GM18520 (cell line): ENCODE data around the gene RNASEH1.
"Not testable (repeated sequence)": the region's sequence is repeated elsewhere in the genome, so short reads cannot be mapped to it uniquely, and the experiment has no call there.

ENCODE experiments used
- ATAC-seq: cut with Tn5 transposase; IDR thresholded peaks from one replicate; pipeline ENCODE4 v1.9.1; 2021; ENCODE audit not compliant: unreplicated experiment

The RNASEH1 gene

DNA sequence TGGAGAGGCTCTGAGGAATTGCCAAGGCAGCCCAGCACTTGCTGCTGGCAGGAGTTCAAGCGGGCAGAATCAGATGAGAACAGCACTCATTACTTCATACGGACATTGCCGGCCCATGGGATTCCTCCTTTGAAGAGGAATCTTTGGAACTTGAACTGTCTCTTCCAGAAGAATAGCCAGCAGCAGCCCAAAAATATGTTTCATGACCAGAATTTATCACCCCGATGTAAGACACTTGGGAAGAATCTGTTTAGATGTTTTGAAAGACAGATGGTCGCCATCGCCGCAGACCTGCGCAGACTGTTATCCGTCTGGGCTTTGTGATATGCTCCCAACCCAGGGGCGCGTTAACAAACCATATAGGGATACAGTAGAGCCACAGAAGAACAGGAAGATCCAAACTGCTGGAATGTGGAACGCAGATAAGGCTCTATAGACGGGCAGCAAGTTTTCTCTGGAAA lies 35.1 kb downstream of the RNASEH1 start:
- ATAC-seq = no peak

DNA sequence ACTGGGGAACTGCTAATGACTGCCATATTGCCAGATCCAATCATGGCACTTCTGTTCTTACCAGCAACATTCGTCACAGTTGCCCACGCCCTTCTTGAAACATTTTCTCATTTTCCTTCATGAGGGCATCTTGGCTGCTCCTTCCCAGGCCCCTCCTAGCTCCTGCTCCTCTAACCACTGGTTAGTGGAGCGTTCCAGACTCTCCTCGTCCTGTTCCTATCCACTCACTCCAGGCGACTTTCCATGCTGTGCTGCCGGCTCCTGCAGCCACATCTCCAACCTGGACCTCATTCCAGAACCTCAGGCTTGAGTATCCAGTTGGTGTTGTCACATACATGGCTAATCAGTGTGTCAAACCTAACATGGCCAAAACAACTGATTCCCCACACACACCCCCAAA lies 37.5 kb downstream of the RNASEH1 start:
- no peak for ATAC-seq

DNA sequence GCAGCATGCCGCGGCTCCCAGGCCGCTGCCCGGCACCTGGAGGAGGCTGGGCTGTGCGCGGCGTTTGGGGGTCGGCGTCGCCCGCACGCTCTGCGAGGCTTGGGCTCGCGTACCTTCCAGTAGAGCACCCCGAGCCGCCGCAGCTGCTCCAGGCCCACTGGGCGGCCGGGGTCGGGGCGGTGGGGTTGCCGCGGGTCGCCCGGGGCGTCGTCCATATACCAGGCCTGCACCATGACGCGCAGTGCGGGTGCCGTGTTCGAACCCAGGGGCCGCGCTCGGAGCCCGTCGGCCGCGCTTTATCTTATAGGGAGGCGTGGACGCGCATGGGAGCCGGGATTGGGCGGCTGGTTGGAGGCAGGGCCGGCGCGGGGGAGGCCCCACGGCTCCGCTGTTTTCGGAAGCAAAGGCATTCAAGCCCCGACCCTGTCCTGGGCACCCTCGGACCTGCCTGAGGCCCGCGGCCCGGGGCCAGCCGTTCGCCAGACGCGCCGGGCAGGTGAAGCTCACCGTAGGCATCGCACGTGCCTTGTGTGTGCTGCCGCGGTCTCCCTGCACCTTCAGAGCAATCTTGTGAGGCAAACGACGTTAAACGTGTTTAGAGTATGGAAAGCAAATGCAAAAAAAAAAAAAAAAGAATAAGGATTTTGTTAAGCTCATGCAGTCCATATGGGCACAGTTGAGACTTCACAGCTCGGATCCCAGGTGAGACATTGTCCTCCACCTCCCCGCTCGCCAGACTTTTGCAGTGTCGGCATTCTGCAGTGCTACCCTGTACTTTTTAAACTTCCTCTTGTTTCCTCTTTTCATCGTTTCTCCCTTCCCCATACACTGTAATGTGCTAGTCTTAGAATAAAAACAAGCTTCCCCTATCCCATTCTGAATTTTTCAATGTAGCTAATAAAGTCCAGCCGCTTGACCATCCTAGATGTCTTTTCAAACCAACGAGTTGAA lies 38.6 kb downstream of the RNASEH1 start, which contains the start of gene ADI1:
TSS of gene ADI1 (minus strand) at position 277 of the 951 bp plus-strand sequence. CDS start at position 233, 44 bp downstream.
- ATAC-seq = peak; percentile 47

DNA sequence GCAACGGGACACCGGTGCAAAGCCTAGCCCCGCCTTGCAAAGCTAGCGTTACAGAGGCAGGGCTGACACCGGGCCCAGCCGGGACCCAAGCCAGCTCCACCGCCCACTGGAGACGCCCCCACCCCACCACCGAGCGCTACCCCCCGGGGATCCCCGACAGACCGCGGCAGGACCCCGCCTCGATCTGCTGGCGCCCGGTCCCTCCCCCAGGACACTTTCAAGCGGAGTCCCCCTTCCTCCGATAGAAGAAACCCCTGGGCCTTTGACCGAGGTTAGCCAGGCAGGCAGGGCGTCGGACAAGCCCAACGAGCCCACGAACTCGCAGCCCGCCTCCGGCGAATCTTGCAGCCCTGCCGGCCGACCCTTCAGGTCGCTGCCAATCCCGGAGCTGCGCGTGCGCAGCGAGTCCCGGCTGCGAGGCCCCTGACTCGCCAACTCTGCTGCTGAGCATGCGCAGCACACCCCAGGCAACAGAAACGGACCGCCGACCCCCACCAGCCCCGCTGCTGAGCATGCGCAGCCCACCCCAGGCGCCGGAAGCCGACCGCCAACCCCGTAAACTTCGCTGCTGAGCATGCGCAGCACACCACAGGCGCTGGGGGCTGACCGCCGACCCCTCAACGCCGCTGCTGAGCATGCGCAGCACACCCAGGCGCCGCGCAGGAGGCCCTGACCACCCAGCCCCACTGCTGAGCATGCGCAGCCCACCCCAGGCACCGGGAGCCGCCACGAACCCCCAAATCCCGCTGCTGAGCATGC lies 39.5 kb downstream of the RNASEH1 start:
- ATAC-seq = peak; percentile 67

DNA sequence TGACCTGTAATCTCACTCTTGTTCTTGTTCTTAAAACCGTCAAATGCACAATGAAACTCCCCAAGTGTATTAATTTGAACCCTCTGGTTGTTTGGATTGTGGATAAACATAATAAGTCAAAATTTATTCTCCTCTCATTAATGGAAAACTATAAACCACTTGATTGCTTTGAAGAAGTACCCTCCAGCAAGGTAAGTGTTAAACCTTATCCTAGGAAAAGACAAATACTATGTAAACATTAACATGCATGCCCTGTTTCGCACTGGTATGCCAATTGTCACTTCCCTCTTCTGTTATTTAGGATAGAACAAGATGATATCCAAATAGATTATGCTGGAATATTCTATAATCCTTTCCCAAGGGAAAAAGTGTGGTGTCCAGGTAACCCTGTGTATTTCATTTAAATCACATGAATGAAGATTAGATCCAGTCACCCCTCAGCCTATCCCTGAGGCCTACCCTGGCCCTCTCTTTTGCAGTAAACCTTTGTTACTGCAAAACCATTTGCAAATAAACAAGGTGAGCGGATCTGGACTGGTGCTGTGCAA lies 40.1 kb downstream of the RNASEH1 start:
- ATAC-seq = no peak

DNA sequence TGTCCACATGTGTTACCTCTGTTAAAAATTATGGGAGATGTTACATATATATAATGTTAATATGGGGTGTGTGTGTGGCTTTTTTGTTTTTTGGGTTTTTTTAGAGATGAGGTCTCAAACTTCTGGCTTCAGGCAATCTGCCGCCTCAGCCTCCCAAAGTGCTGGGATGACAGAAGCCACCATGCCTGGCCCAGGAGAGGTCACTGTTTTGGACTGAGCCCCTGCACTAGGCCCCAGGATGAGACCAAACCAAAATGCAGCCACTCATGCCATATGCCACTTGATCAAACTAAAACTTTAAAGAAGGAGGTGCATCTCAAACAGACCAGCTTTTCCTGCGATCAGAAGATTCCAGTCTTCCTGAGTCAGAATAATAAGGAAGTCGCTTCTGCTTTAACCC lies 41.3 kb downstream of the RNASEH1 start:
- ATAC-seq = no peak

DNA sequence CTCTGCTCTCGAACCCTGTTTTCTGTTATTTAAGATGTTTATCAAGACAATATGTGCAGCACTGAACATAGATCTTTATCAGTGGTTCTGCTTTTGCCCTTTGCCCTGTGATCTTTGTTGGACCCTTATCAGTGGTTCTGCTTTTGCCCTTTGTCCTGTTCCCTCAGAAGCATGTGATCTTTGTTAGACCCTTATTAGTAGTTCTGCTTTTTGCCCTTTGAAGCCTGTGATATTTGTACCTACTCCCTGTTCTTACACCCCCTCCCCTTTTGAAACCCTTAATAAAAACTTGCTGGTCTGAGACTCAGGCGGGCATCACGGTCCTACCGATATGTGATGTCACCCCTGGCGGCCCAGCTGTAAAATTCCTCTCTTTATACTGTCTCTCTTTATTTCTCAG lies 42.7 kb downstream of the RNASEH1 start:
- not testable (repeated sequence) for ATAC-seq

DNA sequence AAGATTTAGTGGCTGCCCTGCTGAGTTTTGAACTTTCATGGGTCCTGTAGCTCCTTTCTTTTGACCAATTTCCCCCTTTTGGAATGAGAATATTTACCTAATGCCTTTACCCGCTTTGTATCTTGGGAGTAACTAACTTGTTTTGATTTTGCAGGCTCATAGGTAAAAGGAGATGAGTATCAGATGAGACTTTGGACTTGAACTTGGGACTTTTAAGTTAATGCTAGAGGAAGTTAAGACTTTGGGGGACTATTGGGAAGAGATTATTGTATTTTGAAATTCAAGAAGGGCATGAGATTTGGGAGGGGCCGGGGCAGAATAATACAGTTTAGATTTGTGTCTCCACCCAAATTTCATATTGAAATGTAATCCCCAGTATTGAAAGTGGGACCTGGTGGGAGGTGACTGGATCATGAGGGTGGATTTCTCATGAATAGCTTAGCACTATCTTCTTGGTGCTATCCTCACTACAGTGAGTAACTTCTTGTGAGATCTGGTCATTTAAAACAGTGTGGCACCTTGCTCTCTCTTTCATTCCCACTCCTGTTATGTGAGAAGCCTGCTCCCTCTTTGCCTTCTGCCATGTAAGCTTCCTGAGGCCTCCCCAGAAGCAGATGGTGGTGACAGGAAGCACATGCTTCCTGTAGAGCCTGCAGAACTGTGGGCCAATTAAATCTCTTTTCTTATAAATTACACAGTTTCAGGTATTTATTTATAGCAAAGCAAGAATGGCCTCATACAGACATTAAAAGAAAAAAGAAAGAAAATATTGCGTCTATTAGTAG lies 44.9 kb downstream of the RNASEH1 start:
- ATAC-seq = no peak

DNA sequence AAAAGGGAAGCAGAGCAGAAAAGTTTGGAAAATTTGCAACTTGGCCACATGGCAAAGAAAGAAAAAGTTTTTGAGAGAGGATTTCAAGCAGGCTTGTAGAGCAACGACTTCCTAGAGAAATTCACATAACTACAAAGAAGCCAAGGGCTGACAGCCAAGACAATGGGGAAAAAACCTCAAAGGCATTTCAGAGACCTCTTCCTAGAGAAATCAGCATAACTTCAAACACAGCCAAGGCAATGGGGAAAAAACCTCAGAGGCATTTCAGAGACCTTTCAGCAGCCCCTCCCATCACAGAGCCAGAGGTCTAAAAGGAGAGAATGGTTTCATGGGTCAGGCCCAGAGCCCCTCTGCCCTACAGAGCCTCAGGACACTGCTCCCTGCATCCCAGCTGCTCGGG lies 46.0 kb downstream of the RNASEH1 start:
- no peak for ATAC-seq

DNA sequence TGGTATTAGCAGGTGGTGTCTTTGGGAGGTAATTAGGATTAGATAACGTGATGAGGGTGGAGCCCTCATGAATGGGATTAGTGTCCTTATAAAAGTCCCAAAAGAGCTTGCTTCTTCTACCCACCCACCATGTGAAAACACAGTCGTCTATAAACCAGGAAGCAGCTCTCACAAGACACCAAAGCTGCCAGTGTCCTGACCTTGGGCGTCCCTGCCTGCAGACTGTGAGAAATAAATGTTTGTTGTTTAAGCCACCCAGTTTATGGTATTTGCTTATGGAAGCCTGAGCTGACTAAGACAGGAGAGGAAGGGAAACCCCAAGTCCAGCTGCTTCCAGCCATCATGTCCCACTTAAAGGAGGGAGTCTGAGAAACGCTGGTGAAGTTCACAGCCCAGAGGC lies 52.4 kb downstream of the RNASEH1 start:
- no peak for ATAC-seq

DNA sequence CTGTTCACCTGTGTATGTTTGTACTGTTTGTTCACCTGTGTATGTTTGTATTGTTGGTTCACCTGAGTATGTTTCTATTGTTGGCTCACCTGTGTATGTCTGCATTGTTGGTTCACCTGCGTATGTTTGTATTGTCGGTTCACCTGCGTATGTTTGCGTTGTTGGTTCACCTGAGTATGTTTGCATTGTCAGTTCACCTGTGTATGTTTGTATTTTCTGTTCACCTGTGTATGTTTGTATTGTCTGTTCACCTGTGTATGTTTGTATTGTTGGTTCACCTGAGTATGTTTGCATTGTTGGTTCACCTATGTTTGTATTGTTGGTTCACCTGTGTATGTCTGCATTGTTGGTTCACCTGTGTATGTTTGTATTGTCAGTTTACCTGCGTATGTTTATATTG lies 53.4 kb downstream of the RNASEH1 start:
- no peak for ATAC-seq

DNA sequence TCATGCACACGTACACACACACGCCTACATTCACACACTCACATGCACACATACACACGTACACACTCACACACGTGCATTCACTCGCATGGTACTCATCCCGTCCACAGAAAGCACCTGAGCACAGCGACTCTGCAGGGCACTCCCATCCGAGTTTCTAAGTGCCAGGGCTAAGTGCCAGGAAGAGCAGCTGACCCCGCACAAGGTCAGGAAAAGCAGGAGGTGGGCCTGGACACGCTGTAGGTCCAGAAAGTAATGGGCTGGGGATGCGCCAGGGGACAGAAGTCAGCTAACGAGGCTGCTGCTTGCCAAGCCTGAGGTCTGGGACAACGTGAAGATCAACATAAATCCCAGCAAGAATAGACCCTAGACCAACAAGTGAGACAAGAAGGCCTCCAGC lies 54.6 kb downstream of the RNASEH1 start:
- ATAC-seq = no peak

DNA sequence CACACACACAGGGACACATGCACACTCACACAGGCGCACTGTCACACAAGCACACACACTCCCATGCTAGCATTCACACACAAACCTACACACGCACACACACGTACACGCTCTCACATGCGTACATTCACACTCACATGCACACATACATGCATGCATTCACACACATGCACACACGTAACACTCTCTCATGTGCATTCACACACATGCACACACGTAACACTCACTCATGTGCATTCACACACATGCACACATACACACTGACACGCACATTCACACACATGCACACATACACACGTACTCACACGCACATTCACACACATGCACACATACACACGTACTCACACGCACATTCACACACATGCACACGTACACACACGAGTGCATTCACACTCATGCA lies 55.1 kb downstream of the RNASEH1 start:
- no peak for ATAC-seq

DNA sequence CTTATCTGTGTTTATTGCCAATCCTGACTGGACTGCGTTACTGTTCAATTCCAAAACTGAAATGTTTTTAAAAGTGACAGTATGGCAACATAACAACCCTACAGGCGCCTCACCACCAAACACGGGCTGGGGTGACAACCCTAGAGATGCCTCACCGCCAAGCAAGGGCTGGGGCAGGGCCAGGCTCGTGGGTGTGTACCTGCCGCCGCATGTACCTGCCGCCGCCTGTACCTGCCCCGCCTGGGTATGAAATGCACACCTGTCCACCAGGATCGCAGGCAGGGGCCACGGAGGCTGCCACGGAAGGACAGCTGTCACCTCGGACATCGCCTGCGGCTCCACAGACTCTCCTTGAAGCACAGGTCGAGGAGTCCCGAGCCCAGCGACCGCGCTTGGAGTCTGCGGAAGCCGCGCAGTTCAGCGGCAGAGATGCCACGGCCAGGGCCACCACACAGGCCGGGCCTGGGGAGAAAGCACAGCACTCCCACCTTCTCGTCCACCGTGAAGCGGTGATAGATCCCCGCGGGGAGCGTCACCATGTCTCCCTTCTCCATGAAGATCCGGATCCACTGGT lies 57.7 kb downstream of the RNASEH1 start:
- ATAC-seq = no peak

DNA sequence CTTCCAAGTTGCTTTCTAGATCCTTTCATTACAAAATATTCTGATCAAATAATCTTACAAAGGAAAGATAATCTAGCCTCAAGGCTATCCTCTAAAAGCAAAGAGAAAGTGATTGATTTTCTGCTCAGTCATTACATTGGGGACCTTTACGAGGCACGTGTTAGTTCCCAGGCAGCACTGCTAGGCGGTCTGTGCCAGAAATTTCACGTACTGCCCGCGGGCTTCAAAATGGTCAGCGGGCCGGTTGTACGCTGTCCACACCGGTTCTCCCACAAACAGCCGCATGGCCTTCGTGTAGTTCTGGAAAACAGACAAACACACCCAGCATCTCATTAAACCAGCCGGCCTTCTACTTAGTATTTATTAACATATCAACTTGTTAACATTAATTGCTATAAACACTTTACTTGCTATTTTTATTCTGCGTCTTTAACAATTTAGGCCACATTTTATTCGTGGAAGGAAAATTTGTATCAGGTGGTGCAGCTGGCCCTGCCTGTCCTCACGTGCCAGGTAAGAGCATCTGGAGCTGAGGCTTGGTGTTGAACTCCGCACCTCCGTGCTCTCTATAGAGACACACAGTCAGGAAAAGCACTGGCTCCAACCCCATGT lies 59.2 kb downstream of the RNASEH1 start:
- ATAC-seq = no peak

DNA sequence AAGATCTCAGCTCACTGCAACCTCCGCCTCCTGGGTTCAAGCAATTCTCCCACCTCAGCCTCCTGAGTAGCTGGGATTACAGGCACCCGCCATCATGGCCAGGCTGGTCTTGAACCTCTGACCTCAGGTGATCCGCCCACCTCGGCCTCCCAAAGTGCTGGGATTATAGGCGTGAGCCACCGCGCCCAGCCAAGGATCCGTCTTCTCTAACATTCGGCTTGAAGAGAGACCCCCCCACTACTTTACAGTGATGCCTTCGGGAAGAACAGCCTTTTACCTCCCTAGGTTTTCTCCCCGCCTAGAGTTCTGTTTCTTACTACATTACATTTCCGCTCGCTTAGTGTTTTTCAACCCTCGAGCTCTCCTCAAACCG lies 61.4 kb downstream of the RNASEH1 start:
- not testable (repeated sequence) for ATAC-seq
